Measurements from ENCODE around the gene PPP2R2D.

The PPP2R2D gene

DNA sequence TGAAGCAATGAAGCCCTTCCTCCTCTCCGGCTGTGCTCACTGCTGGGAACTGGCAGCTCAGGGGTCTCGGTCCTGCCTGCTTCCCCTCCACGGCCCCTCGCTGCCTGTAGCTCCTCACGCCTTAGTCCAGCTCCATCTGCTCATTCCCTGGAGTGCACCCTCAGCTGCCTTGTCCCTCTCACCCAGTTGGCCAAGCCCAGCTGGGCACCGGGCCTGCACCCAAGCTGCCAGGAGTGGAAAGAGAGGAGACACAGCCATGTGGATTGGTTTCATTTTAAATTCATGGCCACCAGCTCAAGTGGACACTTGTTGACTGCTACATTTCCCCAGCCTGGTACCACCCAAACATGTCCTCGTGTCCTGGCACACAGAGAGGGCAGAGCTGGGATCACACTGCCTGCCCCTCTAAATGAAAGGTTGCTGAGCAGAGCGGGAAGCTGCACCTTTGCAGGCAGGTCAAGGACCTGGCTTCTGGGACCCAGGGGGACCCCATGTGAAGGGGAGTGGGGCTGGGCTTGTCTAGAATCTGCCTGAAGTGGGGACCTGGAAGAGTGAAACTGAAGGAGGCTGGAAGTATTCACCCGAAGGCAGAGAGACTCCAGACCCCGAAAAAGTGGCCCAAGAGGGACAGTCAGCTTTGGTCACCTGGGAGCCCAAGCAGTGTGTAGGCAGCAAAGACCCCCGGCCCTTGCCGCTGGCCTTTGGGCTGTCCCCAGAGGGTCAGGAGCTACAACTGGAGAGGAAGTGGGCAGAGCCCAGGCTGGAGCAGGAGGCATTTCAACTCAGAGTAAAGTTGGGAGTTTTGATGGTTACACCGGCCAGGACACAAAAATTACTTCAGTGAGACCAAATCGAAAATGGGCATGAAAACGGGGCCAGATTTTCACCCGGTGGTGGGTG lies 95.9 kb downstream of the PPP2R2D start:
- peak in 30 of 51 donors; percentile 11 to 77 (median 50) for DNase-seq

- DNase-seq: peak in 4 of 51 donors; percentile 23 to 50 (median 34)
These were observed 96.7 kb downstream of the PPP2R2D start for GRCh38 chr10:131997366-131998049.

DNA sequence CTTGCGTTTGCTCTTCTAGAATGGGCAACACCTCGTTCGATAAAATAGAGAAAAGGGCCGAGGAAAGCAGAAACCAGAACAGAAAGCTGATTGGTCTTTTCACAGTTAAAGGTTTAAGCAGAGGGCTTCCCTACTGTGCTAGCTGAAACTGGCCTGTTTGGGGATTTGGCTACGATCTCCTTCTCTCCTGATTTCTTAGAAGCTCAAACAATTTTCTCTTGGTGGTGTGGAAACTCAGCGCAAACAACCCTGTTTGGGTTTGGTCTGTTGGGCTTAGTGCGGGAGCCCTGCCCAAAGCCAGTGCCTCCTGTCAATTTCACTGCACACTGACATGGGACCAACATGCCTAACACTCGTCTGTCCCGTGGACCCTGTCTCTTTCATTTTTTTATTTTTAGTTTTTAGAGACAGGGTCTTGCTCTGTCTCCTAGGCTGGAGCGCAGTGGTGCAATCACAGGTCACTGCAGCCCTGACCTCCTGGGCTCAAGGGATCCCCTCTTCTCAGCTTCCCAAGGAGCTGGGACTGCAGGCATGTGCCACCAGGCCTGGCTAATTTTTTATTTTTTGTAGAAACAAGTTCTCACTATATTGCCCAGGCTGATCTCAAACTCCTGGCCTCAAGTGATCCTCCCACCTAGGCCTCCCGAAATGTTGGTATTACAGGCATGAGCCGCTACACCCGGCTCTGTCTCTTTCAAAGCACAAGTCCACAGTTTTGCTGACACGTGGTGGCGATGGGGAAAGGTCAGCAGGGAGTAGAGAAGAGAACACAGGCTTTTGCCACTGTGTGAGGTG lies 97.4 kb downstream of the PPP2R2D start:
- no peak for DNase-seq

GRCh38 chr10:131998845-131999681 lies 98.3 kb downstream of the PPP2R2D start:
- no peak for DNase-seq

DNA sequence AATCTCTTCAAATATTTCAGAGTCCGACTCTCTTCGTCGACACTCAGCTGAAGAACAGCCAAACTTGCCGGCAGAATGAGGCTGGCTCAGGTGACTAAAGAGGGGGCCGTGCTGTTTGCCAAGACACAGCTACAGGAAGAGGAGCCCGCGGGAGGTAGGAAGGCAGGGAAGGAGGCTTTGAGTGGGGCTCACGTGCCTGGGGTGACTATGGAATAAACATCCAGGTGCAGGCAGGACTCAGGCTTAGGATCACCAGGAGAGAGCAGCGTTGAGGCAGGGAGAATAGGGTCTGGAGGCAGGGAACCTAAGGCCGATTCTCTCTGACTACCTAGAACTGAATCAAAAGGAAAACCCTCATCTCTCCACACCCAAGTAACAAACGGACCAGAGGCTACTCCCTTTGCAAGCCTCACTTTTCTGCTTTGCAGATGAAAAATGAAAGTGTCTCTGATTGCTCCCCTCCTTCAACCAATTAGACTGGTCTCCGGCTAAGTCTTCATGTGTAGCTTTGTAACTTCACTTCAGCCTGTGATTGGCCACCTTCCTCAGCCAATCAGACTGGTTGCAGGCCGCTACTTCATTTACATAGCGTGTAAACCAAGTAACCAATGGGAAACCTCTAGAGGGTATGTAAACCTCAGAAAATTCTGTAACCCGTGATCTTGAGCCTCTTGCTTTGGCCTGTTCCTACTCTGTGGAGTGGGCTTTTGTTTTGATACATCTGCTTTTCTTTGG lies 100.6 kb downstream of the PPP2R2D start:
- DNase-seq: no peak

GRCh38 chr10:132002004-132002403 lies 101.2 kb downstream of the PPP2R2D start:
- DNase-seq: no peak

GRCh38 chr10:132003282-132003924 lies 102.6 kb downstream of the PPP2R2D start:
- DNase-seq: no peak

DNA sequence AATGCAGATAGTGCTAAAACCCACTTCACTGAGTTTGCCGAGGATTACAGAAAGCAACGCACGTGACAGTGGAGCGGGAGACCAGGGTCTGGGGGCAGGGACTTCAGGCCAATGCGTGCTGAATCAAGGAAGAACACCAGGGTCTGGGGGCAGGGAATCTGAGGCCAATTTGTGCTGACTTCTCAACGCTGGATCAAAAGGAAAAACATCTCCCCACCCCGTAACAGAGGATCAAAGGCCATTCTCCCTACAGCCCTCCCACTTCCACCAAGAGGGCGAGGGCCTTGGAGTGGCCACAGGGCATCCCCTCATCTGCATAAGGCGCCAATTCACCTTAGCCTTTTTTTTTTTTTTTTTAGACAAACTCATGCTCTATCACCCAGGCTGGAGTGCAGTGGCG lies 103.2 kb downstream of the PPP2R2D start:
- no peak for DNase-seq

DNA sequence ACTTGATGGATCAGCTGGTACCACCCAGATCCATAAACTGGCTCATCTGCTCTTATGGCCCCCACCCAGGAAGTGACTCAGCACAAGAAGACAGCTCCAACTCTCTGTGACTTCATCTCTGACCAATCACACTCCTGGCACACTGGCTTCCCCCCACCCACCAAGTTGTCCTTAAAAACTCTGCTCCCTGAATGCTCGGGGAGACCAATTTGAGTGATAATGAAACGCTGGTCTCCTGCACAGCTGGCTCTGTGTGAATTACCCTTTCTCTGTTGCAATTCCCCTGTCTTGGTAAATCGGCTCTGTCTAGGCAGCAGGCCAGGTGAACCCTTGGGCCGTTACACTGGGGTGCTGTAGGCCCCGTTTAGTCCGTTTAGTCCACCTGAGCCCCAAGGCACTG lies 104.3 kb downstream of the PPP2R2D start:
- DNase-seq: no peak

- DNase-seq: no peak
These were observed 106.2 kb downstream of the PPP2R2D start for GRCh38 chr10:132006966-132007365.

DNA sequence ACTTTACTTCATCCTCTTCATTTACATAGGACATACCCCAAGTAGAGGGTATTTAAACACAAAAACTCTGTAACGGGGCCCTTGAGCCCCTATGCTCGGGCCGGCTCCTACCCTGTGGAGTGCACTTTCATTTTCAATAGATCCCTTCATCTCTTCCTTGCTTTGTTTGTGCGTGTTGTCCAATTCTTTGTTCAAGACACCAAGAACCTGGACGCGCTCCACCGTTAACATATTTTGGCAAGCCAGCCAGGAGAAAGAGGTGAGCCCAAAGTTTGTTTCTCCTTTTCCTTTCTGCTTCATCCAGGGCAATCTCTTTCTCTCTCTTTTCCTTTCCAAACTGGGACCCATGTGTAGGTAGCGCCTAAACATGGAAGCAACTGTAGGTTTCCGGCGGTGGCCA lies 106.9 kb downstream of the PPP2R2D start:
- no peak for DNase-seq
